HG03139 (cell line): ENCODE results near the gene FAM135A.
"Not testable (repeated sequence)": the region's sequence is repeated elsewhere in the genome, so short reads cannot be mapped to it uniquely, and the experiment has no call there.

Experiments used
- ATAC-seq: cut with Tn5 transposase; IDR thresholded peaks from one replicate; pipeline ENCODE4 v1.9.1; 2021; ENCODE audit not compliant: unreplicated experiment

FAM135A gene

DNA sequence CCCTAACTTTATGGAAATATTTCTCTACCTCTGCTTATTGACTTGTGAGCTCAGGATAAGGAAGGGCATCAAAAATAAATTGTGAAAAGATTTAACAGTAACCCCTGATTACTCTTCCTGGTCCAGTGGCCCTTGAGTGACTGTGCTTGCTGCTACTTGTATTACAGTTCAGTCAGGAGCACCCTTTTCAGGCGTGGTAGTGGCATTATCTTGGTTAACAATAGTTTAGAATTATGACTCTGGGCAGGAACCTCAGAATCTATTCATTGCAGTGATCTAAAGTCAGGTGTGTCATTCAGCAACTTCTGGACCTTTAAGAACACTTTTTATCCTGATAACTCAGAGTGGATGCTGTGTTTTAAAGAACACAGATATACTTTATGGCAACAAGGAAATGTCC lies 43.4 kb downstream of the FAM135A start:
- ATAC-seq, result no peak

DNA sequence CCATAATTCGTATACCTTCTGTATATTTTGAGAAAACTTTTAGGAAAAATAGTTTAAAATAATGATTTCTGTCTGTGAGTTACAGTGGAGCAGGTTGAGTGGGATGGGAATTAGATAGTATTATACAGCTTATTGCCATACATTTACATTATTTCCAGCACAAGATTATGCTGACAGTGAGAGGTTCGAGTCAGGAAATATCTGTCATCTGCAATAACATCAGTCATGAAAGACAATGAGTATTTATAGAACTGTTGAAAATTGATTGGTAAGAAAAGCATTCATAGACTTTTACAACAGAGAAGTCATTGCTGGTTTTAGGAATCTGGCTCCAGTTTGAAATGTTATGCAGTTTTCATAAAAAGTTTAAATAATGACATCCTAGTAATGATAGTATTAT lies 45.9 kb downstream of the FAM135A start:
- ATAC-seq, result no peak

DNA sequence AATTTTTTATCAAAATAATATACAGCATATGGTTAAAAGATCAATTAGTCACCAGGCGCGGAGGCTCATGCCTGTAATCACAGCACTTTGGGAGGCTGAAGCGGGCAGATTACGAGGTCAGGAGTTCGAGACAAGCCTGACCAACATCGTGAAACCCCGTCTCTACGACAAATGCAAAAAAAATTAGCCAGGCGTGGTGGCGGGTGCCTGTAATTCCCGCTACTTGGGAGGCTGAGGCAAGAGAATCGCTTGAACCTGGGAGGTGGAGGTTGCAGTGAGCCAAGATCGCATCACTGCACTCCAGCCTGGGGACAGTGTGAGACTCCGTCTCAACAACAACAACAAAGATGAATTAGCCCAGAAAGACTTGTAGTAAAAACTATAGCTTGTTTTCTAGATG lies 46.4 kb downstream of the FAM135A start:
- ATAC-seq, result not testable (repeated sequence)

DNA sequence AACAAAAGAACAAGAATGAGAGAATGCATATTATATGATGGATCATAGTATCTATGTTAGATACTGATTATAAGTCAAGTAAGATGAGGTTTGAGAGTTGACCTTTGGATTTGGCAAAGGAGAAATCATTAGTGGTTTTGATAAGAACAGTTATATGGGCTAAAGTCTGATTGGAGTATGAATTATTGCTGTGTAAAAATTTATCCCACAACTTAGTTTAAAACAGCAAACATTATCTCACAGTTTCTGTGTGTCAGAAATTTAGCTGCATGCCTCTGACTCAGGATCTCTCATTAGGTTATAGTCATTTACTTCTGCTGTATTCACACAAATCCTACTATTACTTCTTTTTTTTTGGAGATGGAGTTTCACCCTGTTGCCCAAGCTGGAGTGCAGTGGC lies 56.7 kb downstream of the FAM135A start:
- ATAC-seq, result no peak

DNA sequence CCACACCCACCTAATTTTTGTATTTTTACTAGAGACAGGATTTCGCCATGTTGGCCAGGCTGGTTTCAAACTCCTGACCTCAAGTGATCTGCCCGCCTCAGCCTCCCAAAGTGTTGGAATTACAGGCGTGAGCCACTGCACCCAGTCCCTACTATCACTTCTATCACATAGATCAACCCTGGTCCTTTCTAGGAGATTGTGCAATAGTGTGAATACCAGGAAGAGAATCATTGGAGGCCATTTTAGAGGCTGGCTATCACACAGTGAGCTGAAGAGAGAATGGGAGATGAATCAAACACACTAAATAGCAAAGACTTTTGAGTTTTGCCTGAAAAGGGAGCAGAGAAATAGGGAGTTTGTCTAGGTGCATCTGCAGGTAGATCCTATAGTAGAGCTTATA lies 57.2 kb downstream of the FAM135A start:
- not testable (repeated sequence) for ATAC-seq

DNA sequence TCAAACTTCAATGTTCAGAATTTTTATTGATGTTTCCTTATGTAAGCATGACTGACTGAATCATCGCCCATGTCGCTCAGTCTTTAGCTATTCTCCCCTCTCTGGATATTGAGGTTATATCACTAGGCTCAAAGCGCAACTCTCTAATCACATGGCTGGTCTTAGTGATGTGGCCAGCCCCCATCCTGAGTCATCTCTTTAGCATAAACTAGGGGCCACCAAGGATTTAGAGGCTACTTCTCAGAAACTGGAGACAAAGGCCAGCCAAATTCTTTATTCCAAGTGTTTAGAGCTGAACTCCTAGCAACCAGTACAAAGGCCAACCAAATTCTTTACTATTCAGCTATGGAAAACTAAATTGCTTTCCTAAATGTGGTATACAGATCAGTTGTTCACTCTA lies 61.4 kb downstream of the FAM135A start:
- ATAC-seq, result no peak

DNA sequence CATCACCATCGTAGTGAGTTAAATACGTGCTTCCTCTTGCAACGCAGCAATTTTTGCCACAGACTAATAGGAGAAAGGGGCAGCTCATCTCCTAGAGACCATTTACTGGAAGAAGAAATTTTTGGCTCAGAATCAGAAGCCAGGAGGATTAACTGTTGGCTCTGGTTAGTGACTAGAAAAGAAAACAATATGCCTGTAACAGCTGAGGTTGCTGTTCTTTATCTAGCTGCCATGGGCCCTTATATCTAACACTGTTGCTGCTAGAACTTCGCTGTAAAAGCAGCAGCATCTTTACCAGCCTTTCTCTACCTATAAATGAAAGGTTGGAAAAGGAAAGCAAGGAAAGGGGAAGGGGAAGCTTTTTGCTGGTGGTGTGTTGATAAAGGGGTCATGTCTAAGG lies 65.9 kb downstream of the FAM135A start:
- no peak for ATAC-seq

DNA sequence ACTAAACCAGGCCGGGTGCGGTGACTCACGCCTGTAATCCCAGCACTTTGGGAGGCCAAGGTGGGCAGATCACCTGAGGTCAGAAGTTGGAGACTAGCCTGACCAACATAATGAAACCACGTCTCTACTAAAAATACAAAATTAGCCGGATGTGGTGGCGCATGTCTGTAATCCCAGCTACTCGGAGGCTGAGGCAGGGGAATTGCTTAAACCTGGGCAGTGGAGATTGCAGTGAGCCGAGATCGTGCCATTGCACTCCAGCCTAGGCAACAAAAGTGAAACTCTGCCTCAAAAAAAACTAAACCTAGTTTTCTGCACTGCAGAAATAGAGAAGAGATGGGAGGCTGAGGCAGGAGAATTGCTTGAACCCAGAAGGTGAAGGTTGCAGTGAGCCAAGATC lies 73.3 kb downstream of the FAM135A start:
- ATAC-seq, result not testable (repeated sequence)

DNA sequence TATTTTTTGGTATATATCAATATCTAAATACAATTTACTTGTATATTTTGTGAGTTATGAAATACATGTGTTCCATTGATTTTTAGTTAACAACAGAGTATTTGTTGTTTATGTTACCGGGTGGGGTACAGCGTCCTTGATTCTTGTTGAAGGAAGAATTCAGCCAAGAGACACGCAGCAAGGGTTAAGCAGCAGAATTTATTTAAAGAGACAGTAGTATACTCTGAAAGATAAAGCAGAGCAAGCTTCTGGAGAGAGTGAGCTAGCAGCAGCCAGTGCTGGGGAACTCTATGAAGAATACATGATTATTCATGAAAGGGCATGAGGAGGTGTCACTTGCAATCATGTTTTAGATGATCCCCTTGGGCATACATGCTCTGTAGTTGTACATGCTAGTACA lies 76.1 kb downstream of the FAM135A start:
- no peak for ATAC-seq

DNA sequence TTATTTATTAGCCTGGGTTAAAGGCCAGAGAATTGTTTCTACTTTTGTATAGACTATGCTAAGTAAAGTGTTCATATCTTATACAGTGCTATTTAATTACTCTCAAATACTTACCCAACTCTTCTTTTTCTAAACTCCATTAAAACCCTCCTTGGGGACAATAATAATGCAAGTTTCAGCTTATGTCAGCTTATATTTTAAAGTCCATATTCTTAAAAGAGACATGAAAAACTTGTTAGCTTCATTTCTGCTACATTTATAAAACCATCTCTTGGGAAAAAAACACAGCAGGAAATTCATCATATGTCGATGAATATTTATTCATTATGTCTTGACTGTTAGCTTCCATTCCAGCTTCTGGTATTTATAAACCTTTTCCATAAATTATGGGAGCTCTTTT lies 81.5 kb downstream of the FAM135A start:
- ATAC-seq, result no peak

DNA sequence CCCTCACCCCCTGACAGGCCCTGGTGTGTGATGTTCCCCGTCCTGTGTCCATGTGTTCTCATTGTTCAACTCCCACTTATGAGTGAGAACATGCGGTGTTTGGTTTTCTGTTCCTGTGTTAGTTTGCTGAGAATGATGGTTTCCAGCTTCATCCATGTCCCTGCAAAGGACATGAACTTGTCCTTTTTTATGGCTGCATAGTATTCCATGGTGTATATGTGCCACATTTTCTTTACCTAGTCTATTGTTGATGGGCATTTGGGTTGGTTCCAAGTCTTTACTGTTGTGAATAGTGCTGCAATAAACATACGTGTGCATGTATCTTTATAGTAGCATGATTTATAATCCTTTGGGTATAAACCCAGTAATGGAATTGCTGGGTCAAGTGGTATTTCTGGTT lies 82.5 kb downstream of the FAM135A start:
- not testable (repeated sequence) for ATAC-seq

DNA sequence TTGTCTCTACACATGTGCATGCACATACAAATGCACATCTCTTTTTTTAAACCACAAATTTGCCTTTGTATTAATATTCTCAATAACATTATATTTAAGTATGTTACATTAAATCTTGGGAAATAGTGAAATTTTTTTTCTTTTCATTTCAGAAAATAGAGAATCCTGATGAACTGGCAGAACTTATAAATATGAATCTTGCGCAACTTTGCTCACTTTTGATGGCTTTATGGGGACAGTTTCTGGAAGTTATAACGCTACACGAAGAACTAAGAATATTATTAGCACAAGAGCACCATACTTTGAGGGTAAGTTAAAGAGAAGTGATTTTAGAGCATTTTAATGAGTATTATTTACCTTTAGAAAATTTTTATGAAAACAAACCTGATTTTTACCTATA lies 89.2 kb downstream of the FAM135A start:
- no peak for ATAC-seq

DNA sequence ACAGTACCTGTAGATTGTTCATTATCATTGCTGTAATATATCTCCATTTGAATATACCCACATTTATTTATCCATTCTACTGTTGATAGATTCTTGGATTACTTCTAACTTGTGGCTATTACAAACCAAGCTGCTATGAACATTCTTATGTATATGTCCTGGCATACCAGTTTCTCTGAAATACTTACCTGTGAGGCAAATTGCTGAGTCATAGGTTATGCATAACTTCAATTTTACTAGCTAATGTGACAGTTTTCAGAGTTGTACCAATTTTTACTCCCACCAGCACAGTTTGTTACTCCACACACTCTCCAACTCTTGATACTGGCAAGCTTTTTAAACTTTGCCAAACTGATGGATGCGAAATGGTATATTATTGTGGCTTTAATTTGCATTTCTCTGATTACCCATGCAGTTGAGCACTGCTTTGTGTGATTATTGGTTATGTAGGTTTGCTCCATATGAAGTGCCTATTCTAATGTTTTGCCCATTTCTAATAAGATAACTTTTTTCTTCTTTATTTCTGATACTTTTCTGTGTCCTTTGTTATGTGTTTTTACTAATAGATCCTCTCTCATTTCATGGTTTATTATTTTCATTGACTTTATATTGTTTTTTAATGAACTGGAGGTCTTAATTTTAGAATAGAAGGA lies 90.6 kb downstream of the FAM135A start:
- ATAC-seq, result no peak

DNA sequence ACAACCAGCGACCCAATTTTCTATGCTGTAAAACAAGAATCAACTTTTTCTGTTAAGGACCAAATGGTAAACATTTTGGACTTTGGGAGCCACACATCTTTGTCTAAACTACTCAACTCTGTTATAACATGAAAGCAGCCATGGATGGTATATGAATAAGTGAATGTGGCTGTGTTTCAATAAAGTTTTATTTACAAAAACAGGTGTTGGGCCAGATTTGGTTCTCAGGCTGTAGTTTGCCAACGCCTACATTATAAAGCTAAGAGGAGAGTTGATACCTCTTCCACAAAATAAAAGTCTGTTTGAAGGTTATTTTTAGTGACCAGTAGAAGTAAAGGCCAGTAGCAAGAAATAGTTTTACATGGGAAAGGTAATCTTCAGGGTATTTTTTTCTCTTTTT lies 93.0 kb downstream of the FAM135A start:
- ATAC-seq, result no peak

DNA sequence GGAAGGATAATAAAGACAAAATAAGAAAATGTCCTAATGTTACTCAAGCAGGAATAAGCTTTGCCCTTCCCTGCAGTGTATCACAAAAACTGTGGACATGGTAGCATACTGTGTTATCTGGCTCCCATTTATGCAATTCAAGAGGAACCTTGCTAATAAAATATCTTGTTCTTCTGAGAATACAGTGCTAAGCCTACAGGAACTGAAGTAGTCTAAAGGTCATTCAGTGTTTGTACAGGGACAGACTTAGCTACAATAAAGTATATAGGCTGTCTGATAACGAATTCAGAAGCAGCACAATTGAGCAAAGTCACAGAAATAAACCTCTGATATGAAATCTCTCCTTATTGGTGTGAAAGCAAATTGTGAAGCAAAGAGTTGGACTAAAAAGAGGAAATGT lies 93.9 kb downstream of the FAM135A start:
- ATAC-seq, result no peak

DNA sequence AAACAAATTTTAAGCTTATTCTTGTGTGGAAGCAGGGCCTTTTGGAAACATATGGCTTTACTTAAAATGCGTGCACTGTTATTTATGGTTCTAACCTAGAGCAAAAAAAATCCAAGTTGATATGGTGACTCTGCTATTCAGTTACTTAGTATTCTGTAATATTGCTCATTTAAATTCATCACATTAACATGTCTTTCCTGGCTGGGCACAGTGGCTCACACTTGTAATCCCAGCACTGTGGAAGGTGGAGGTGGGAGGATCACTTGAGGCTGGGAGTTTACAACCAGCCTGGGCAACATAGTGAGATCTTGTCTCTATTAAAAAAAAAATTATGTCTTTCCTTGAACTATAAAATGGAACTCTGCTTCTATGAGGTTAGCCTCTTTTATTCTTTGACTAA lies 95.6 kb downstream of the FAM135A start:
- ATAC-seq, result no peak

DNA sequence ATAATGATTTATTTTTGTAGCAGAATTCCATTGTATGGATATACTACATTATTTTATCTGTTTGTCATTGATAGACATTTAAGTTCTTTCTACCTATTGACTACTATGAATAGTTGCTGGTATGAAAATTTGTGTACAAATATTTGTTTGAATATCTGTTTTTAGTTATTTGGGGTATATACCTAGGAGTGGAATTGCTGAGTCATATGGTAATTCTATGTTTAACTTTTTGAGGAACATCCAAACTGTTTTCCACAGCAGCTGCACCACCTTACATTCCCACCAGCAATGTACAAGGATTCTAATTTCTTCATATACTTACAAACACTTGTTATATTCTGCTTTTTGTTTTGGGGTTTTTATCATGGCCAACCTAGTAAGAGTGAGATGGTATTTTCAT lies 97.3 kb downstream of the FAM135A start:
- no peak for ATAC-seq

DNA sequence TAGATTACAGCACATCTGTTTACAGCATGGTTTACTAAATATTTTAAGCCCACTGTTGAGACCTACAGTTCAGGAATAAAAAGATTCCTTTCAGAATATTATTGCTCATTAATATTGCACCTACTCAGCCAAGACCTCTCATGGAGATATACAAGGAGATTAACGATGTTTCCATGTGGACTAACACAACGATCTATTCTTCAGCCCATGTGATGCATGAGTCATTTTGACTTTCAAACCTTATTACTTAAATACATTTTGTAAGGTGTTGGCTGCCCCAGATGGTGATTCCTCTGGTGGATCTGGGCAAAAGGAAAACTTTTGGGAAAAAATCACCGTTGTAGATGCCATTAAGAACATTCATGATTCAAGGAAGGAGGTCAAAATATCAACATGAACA lies 105.4 kb downstream of the FAM135A start:
- no peak for ATAC-seq

DNA sequence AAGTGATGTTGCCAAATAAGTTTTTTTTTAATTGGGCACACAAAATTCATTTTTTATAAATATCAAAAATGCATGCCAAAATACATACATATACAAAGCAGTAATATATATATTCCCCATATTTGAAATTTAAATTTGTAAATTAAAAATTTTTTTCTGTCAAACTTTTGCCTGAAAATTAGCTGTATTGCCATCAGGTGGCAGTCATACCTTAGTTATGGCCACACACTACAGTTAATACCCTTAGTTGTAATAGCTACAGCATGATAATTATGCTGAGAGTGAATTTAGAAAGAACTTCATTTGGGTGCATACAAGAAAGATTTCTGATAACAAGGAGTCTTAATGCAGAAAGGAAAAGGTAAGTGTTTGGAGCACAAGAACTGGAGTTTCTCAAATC lies 107.3 kb downstream of the FAM135A start:
- ATAC-seq, result no peak

DNA sequence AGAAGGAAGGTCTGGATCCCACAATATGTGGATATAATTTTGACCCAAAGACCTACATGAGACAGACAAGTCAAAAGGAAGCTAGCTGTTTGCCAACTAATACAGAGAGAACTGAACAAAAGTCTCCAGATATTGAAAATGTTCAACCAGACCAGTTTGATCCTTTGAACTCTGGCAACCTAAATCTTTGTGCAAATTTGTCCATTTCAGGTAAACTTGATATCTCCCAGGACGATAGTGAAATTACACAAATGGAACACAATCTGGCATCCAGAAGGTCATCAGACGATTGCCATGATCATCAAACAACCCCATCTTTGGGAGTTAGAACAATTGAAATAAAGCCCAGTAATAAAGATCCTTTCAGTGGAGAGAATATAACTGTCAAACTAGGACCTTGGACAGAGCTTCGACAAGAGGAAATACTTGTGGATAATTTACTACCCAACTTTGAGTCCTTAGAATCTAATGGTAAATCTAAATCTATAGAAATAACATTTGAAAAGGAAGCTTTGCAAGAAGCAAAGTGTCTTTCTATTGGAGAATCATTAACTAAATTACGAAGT lies 111.5 kb downstream of the FAM135A start:
- ATAC-seq, result no peak

DNA sequence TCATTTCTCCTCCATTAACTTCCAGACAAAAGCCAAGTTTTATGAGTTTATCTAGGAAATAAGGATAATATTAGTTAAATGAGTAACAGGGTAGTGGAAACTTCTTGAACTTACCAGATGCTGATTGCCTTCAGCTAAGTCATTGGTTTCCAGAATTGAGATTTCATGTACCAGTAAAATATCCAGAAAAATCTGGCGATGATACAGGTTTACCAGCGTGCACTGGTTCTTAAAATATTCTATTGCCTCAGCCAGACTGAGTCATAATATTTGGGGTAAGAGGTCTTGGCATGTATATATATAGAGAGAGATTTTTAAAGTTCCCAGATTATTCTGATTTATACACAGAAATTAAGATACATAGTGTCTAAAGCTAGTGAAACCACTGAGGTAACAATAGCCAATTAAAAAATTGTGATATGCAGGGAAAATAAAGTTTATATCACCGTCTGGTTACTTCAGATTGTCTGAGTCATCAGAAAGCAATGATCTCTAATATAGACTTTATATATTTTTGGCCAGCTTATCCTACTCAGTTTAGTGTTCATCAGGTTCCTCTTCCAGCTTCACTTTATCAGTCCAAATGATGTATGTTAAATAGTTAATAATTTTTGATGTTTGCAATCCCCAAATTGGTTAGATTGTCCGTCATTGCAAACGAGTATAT lies 113.9 kb downstream of the FAM135A start:
- no peak for ATAC-seq

DNA sequence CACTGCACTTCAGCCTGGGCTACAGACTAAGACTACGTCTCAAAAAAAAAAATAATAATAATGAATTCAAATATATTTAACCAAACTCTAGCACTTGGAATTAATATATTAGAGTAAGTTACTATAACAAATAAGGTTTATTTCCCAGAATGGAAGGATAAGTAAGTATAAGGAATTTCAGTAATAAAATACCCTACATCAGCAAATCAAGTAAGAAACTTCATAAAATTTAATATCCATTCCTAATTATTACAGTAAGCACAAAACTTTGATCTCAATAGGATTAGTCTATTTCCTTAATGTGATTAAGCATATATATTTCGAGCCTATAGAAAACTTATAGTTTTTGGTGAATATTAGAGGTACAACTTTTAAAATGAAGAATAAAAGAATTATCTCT lies 116.7 kb downstream of the FAM135A start:
- ATAC-seq, result no peak

DNA sequence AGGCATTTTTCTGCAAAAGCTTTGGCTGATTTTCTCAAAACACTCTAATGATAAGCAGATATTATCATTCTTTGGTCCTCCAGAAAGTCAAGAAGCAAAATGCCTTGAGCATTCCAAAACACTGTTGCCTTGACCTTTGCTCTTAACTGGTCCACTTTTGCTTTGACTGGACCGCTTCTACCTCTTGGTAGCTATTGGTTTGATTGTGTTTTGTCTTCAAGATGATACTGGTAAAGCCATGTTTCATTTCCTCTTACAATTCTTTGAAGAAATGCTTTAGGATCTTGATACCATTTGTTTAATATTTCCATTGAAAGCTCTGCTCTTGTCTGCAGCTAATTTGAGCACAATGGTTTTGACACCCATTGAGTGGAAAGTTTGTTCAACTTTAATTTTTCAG lies 117.8 kb downstream of the FAM135A start:
- ATAC-seq, result no peak
